Colonic mucosa (tissue), 4 donors: ENCODE data around the gene ITGAD. TPM values are rescaled to one million over a fixed set of nuclear protein-coding genes. Genes with fewer than 3 reads are reported as not detected.

Experiments used
- DNase-seq: peaks from one replicate; pipeline ENCODE4 v3.0.0-alpha.2; 2020
- H3K27ac ChIP-seq: fragments of 200-600 bp; one replicate; pipeline ENCODE4 v1.8.0; 2021
- H3K27me3 ChIP-seq: fragments of 200-600 bp; one replicate; pipeline ENCODE4 v1.8.0; 2021
- H3K36me3 ChIP-seq: fragments of 200-600 bp; one replicate; pipeline ENCODE4 v1.8.0; 2021
- H3K4me1 ChIP-seq: fragments of 200-600 bp; one replicate; pipeline ENCODE4 v1.8.0; 2021; ENCODE audit warnings: mild to moderate bottlenecking
- H3K4me3 ChIP-seq: fragments of 200-600 bp; one replicate; pipeline ENCODE4 v1.8.0; 2021
- H3K9ac ChIP-seq, 2 donors: one replicate each; pipeline ENCODE4 v1.7.0; 2013; ENCODE audit warnings: control low read depth in 2 of 2, low read depth in 2 of 2, low read length in 2 of 2
- H3K9me3 ChIP-seq: fragments of 200-600 bp; one replicate; pipeline ENCODE4 v1.8.0; 2021
- intact Hi-C: fragments of 100-400 bp; cut with DNase I; formaldehyde crosslinking; loops from one replicate; pipeline ENCODE4 v1.14.1; 2022
- total RNA-seq, 2 donors: library from RNA; stranded (reverse); fragmentation: NEBNext Ultra II Directional in 1 of 2; extraction: Animal tissue kit (Norgen Biotek cat#: 25700) in 1 of 2; gene quantifications; one replicate each; pipeline ENCODE4 v1.2.1, GENCODE V29; 2021
- TF ChIP-seq, protein P1 (sequence below): fragments of 200-600 bp; IDR thresholded peaks from one replicate; pipeline ENCODE4 v1.8.0; 2022; ENCODE audit warnings: antibody characterized with exemption, mild to moderate bottlenecking
- donor health status: healthy.
- donor health status: DM: no; HTN: no; CAD: no.
- donor health status: DM: no; HTN: no; CAD: no.

ITGAD gene
- total RNA-seq, 2 donors from 2014 or later = 0.05 TPM; not detected in 1

DNA sequence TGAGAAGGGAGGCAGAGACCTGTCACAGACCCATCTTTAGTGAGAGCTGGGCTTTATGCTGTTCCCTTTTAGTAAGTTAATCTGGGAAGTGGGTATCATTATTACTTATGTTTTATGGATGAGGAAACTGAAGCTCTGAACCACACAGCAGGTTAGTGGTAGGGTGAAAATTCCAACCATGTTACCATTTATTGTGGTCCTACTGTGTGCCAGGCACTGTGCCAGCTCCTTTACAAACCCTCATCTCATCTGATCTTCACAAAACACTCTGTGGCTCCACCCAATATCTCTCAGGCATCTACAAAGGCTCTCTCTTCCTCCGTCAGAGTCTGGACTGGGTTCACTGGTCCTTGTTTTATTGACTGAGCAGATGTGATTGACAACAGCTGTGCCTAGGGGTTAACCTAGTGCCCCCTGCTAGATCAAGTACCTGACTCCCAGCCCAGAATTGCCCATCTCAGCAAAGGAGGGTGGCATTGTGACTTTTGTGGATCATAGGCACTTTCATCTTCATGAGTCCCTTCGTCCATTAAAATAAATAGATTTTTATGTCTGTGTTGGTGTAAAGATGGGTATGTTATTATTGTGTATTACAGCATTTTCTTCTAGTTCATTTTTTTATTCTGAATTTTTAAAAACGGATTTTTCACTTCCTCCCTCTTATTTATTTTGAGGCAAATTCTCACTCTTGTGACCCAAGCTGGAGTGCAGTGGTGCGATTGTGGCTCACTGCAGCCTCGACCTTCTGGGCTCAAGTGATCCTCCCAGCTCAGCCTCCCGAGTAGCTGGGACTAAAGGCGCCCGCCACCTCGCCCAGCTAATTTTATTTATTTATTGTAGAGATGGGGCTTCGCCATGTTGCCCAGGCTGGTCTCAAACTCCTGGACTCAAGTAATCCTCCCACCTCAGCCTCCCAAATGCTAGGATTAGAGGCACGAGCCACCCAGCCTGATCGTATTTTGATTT, 81.9 kb downstream of the ITGAD start:
- H3K4me3 ChIP-seq = no peak overlapping the region
- no peaks in the 10 kb centered on the region for H3K9me3 ChIP-seq
- peaks cover 10% of the 10 kb centered on the region for H3K4me1 ChIP-seq
- no peaks in the 10 kb centered on the region for H3K36me3 ChIP-seq
- H3K27ac ChIP-seq = no peak overlapping the region
- intact Hi-C loops = no loop called here
- H3K9ac ChIP-seq = no peak overlapping the region
- no peak for DNase-seq
- TF ChIP-seq, protein P1, sequence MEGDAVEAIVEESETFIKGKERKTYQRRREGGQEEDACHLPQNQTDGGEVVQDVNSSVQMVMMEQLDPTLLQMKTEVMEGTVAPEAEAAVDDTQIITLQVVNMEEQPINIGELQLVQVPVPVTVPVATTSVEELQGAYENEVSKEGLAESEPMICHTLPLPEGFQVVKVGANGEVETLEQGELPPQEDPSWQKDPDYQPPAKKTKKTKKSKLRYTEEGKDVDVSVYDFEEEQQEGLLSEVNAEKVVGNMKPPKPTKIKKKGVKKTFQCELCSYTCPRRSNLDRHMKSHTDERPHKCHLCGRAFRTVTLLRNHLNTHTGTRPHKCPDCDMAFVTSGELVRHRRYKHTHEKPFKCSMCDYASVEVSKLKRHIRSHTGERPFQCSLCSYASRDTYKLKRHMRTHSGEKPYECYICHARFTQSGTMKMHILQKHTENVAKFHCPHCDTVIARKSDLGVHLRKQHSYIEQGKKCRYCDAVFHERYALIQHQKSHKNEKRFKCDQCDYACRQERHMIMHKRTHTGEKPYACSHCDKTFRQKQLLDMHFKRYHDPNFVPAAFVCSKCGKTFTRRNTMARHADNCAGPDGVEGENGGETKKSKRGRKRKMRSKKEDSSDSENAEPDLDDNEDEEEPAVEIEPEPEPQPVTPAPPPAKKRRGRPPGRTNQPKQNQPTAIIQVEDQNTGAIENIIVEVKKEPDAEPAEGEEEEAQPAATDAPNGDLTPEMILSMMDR = no peak
- no peaks in the 10 kb centered on the region for H3K27me3 ChIP-seq

DNA sequence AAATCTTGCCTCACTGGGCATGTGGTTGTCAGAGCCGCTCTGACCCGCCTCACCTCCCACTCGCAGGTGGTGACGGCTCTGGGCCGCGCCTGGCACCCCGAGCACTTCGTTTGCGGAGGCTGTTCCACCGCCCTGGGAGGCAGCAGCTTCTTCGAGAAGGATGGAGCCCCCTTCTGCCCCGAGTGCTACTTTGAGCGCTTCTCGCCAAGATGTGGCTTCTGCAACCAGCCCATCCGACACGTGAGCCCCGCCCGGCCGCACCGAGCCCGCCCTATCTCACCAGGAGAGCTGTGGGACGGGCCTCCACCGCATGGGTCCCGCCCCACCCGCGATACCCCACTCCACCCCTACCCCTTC, 82.8 kb downstream of the ITGAD start:
- DNase-seq = peak; percentile 70
- H3K36me3 ChIP-seq = no peaks in the 10 kb centered on the region
- H3K4me1 ChIP-seq = peaks cover 10% of the 10 kb centered on the region
- peak overlapping the region; percentile 17 to 73 for H3K9ac ChIP-seq
- H3K4me3 ChIP-seq = peak overlapping the region; percentile 44
- no peaks in the 10 kb centered on the region for H3K9me3 ChIP-seq
- TF ChIP-seq, protein P1 = no peak
- H3K27ac ChIP-seq = peak overlapping the region; percentile 95
- intact Hi-C loops = no loop called here
- no peaks in the 10 kb centered on the region for H3K27me3 ChIP-seq

Other genes with a start within 250 kb of the ITGAD start
- gene PRSS36, start 243.3 kb upstream of the ITGAD start, total RNA-seq = 1 to 10 TPM; 3.6 to 6.4 TPM
- gene FUS, start 213.2 kb upstream of the ITGAD start, total RNA-seq = 100 to 1,000 TPM; 134 to 252 TPM
- 100 to 1,000 TPM; 118 to 119 TPM for gene PYCARD, start 190.6 kb upstream of the ITGAD start, total RNA-seq
- gene TRIM72, start 179.2 kb upstream of the ITGAD start, total RNA-seq = under 1 TPM in 1 of 2 donors, not detected in 1; 0.02 TPM
- gene PYDC1, start 176.2 kb upstream of the ITGAD start, total RNA-seq = not detected
- 1 to 10 TPM; 2.7 to 3.7 TPM for gene ITGAM, start 133.4 kb upstream of the ITGAD start, total RNA-seq
- 1 to 10 TPM; 1.4 to 5.9 TPM for gene ITGAX, start 38.2 kb upstream of the ITGAD start, total RNA-seq
- gene COX6A2, start 35.0 kb downstream of the ITGAD start, total RNA-seq = not detected
- under 1 TPM; 0.17 to 0.45 TPM for gene ZNF843, start 49.5 kb downstream of the ITGAD start, total RNA-seq
- gene ARMC5, start 66.2 kb downstream of the ITGAD start, total RNA-seq = 10 to 100 TPM in 1 of 2 donors, 1 to 10 TPM in 1; 5.5 to 13.2 TPM
- 10 to 100 TPM; 10.9 to 34.2 TPM for gene TGFB1I1, start 78.8 kb downstream of the ITGAD start, total RNA-seq
- gene SLC5A2, start 89.8 kb downstream of the ITGAD start, total RNA-seq = under 1 TPM; 0.20 to 0.21 TPM
- 10 to 100 TPM; 53.3 to 78.1 TPM for gene RUSF1, start 115.1 kb downstream of the ITGAD start, total RNA-seq
- not detected for gene AHSP, start 134.6 kb downstream of the ITGAD start, total RNA-seq